Neural crest cell (in vitro differentiated cells): Measurements from ENCODE around the gene LITAF. TPM values are rescaled to one million over a fixed set of nuclear protein-coding genes. Genes with fewer than 3 reads are reported as not detected.
"Not testable (repeated sequence)": the region's sequence is repeated elsewhere in the genome, so short reads cannot be mapped to it uniquely, and the experiment has no call there.

Source experiments
- DNase-seq: peaks from one replicate; pipeline ENCODE4 v3.0.0; 2021; ENCODE audit warnings: low read depth, mixed read lengths, low spot score
- H3K27ac Mint-ChIP-seq: one replicate; pipeline ENCODE4 v1.8.0; 2021; ENCODE audit warnings: mild to moderate bottlenecking, mixed read lengths; ENCODE audit not compliant: unreplicated experiment
- H3K27me3 Mint-ChIP-seq: 2 replicates; pipeline ENCODE4 v1.8.0; 2021; ENCODE audit warnings: low read depth, mild to moderate bottlenecking, mixed read lengths
- H3K36me3 Mint-ChIP-seq: 2 replicates; pipeline ENCODE4 v1.8.0; 2021; ENCODE audit warnings: low read depth, mild to moderate bottlenecking, mixed read lengths
- H3K4me1 Mint-ChIP-seq: 2 replicates; pipeline ENCODE4 v1.8.0; 2021; ENCODE audit warnings: mixed read lengths
- H3K4me3 Mint-ChIP-seq: one replicate; pipeline ENCODE4 v1.8.0; 2021; ENCODE audit warnings: mild to moderate bottlenecking, mixed read lengths
- H3K9me3 Mint-ChIP-seq: 2 replicates; pipeline ENCODE4 v1.8.0; 2021; ENCODE audit warnings: mixed read lengths
- CTCF ChIP-seq: fragments of 200-600 bp; sonication (generic); conservative IDR thresholded peaks from 2 replicates; pipeline ENCODE4 v1.5.0; 2021; ENCODE audit warnings: antibody characterized with exemption, mild to moderate bottlenecking
- total RNA-seq: library from RNA; stranded (reverse); gene quantifications from 2 replicates; pipeline ENCODE4 v1.2.1, GENCODE V29; 2021

Gene LITAF
- total RNA-seq, 1 donor from 2014 or later = 62.9 TPM

- Mint-ChIP-seq H3K27me3 (no peaks in the 10 kb centered on the region), H3K36me3 (no peaks in the 10 kb centered on the region), H3K27ac (no peak overlapping the region), H3K4me1 (peaks cover 35% of the 10 kb centered on the region), H3K9me3 (no peaks in the 10 kb centered on the region), H3K4me3 (no peak overlapping the region)
- DNase-seq = no peak
- no peak for TF ChIP-seq CTCF
Measured at GRCh38 chr16:11605891-11606290, 19.2 kb upstream of the LITAF start.

GRCh38 chr16:11605564-11605886 lies 18.8 kb upstream of the LITAF start:
- Mint-ChIP-seq H3K4me1 (peaks cover 33% of the 10 kb centered on the region), H3K36me3 (no peaks in the 10 kb centered on the region), H3K27ac (no peak overlapping the region), H3K27me3 (no peaks in the 10 kb centered on the region), H3K9me3 (no peaks in the 10 kb centered on the region), H3K4me3 (no peak overlapping the region)
- TF ChIP-seq CTCF = no peak
- no peak for DNase-seq

GRCh38 chr16:11604783-11605563 lies 18.3 kb upstream of the LITAF start:
- Mint-ChIP-seq H3K27me3 (no peaks in the 10 kb centered on the region), H3K36me3 (no peaks in the 10 kb centered on the region), H3K4me3 (no peak overlapping the region), H3K4me1 (peaks cover 28% of the 10 kb centered on the region), H3K9me3 (no peaks in the 10 kb centered on the region), H3K27ac (no peak overlapping the region)
- no peak for DNase-seq
- no peak for TF ChIP-seq CTCF

GRCh38 chr16:11604296-11604695 lies 17.6 kb upstream of the LITAF start:
- peaks cover 21% of the 10 kb centered on the region for H3K4me1 Mint-ChIP-seq
- H3K9me3 Mint-ChIP-seq, H3K27ac Mint-ChIP-seq, DNase-seq, H3K4me3 Mint-ChIP-seq, H3K27me3 Mint-ChIP-seq, H3K36me3 Mint-ChIP-seq: not testable (repeated sequence)

GRCh38 chr16:11603331-11603750 lies 16.6 kb upstream of the LITAF start:
- Mint-ChIP-seq H3K27me3 (no peaks in the 10 kb centered on the region), H3K4me1 (peaks cover 17% of the 10 kb centered on the region), H3K9me3 (no peaks in the 10 kb centered on the region), H3K36me3 (no peaks in the 10 kb centered on the region), H3K27ac (no peak overlapping the region), H3K4me3 (no peak overlapping the region)
- DNase-seq = no peak
- no peak for TF ChIP-seq CTCF

GRCh38 chr16:11602321-11602720 lies 15.6 kb upstream of the LITAF start:
- Mint-ChIP-seq H3K4me3 (no peak overlapping the region), H3K36me3 (no peaks in the 10 kb centered on the region), H3K27ac (no peak overlapping the region), H3K9me3 (no peaks in the 10 kb centered on the region), H3K4me1 (peaks cover 19% of the 10 kb centered on the region), H3K27me3 (no peaks in the 10 kb centered on the region)
- no peak for TF ChIP-seq CTCF
- no peak for DNase-seq
